Esophagus muscularis mucosa (tissue), 4 donors: ENCODE data around the gene SLAMF7. TPM values are rescaled to one million over a fixed set of nuclear protein-coding genes. Genes with fewer than 3 reads are reported as not detected.

Source experiments
- DNase-seq: peaks from one replicate; pipeline ENCODE4 v3.0.0-alpha.2; 2017; ENCODE audit errors: extremely low spot score
- H3K27ac ChIP-seq, 4 donors: fragments of 200-600 bp; sonication (generic); replicated peaks in 1 of 4; 1 replicate in 3 of 4; 2 replicates in 1 of 4; pipeline ENCODE4 v1.5.1; 2016 to 2019; ENCODE audit warnings: mild to moderate bottlenecking in 1 of 4
- H3K27me3 ChIP-seq, 4 donors: fragments of 200-600 bp; sonication (generic); one replicate each; pipeline versions ENCODE4 v1.5.1 to v1.6.0; 2016 to 2019
- H3K36me3 ChIP-seq, 4 donors: fragments of 200-600 bp; sonication (generic); one replicate each; pipeline ENCODE4 v1.5.1; 2016 to 2019
- H3K4me1 ChIP-seq, 4 donors: fragments of 200-600 bp; sonication (generic); one replicate each; pipeline ENCODE4 v1.5.1; 2016 to 2019
- H3K4me3 ChIP-seq, 4 donors: fragments of 200-600 bp; sonication (generic); 1 replicate in 2 of 4; 2 replicates in 2 of 4; pipeline ENCODE4 v1.5.1; 2016 to 2019; ENCODE audit warnings: mild to moderate bottlenecking in 4 of 4, moderate library complexity in 1 of 4
- H3K9me3 ChIP-seq, 4 donors: fragments of 200-600 bp; sonication (generic); 1 replicate in 3 of 4; 2 replicates in 1 of 4; pipeline ENCODE4 v1.5.1; 2016 to 2019
- EP300 ChIP-seq: sonication (generic); formaldehyde crosslinking; IDR thresholded peaks from one replicate; pipeline ENCODE4 v1.6.1; 2017; ENCODE audit warnings: antibody characterized with exemption
- POLR2A ChIP-seq: fragments of 450-650 bp; IDR thresholded peaks from one replicate; pipeline ENCODE4 v1.6.1; 2017; ENCODE audit warnings: antibody characterized with exemption, moderate library complexity, mild to moderate bottlenecking, low read depth
- POLR2AphosphoS5 ChIP-seq, 2 donors: sonication (generic); formaldehyde crosslinking; IDR thresholded peaks; one replicate each; pipeline ENCODE4 v1.6.1; 2017; ENCODE audit warnings: antibody characterized with exemption in 2 of 2
- WGBS: methylation state at CpG from one replicate; pipeline ENCODE4 v1.1.5; 2018; 5-methylcytosine and 5-hydroxymethylcytosine counted together
- intact Hi-C: fragments of 100-400 bp; cut with DNase I; formaldehyde crosslinking; loops from one replicate; pipeline ENCODE4 v1.15.1; 2023
- total RNA-seq, 4 donors: library from RNA; depleted of rRNA; stranded (reverse); fragments of >200 nt; gene quantifications; one replicate each; pipeline versions ENCODE4 v1.1.0 to v1.2.1, GENCODE V29; 2016
- TF ChIP-seq, protein P1 (sequence below), 3 experiments: fragments of 200-600 bp in 2 of 3; fragments of 450-650 bp in 1 of 3; sonication (generic) in 2 of 3; IDR thresholded peaks; one replicate each; pipeline ENCODE4 v1.5.1; 2017 to 2019; ENCODE audit warnings: antibody characterized with exemption in 3 of 3, mild to moderate bottlenecking in 2 of 3, moderate library complexity in 1 of 3

Gene SLAMF7
- total RNA-seq, 4 donors from 2014 or later, result 0.06 to 1.3 (median 0.47) TPM

DNA sequence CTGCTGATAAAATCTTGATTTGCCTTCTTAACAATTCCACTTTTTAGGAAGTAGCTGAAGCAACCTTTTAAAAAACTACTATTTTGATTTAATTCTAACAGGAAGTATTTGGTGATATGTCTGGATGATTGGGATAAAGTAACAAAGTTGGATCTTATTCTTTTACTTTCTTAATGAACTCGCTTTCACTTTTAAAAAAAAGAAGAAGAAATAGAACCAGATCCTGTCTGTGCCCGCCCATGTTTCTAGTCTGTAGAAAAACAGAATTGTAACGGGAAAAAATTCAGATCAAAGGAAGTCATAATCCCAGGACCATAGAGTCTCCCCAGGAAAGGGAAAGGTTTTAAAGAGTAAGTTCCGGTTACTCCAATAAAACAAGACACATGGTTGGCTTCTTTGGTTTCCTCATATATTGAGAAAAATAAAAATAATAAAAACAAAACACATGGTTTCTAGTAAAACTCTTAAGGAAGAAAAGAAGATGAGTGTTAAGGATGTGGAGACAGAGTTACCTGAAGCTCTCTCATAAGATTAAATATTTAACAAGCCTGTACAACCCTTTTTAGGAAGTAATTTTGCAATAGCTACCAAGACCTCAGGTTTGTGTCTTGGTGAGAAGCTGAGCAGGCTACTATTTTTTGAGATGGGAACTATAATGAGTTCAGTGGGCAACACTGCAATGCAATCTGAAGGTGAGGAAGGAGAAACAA, 32.4 kb upstream of the SLAMF7 start:
- WGBS, result 53% methylated on average over 4 of the region's 4 CpGs
- no peak for TF ChIP-seq EP300
- TF ChIP-seq, protein P1, sequence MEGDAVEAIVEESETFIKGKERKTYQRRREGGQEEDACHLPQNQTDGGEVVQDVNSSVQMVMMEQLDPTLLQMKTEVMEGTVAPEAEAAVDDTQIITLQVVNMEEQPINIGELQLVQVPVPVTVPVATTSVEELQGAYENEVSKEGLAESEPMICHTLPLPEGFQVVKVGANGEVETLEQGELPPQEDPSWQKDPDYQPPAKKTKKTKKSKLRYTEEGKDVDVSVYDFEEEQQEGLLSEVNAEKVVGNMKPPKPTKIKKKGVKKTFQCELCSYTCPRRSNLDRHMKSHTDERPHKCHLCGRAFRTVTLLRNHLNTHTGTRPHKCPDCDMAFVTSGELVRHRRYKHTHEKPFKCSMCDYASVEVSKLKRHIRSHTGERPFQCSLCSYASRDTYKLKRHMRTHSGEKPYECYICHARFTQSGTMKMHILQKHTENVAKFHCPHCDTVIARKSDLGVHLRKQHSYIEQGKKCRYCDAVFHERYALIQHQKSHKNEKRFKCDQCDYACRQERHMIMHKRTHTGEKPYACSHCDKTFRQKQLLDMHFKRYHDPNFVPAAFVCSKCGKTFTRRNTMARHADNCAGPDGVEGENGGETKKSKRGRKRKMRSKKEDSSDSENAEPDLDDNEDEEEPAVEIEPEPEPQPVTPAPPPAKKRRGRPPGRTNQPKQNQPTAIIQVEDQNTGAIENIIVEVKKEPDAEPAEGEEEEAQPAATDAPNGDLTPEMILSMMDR (IDR thresholded peaks at IDR 0.05), result no peak
- no peak for TF ChIP-seq POLR2AphosphoS5 (IDR thresholded peaks at IDR 0.05)
- TF ChIP-seq POLR2A, result no peak
- intact Hi-C loops, result no loop called here

DNA sequence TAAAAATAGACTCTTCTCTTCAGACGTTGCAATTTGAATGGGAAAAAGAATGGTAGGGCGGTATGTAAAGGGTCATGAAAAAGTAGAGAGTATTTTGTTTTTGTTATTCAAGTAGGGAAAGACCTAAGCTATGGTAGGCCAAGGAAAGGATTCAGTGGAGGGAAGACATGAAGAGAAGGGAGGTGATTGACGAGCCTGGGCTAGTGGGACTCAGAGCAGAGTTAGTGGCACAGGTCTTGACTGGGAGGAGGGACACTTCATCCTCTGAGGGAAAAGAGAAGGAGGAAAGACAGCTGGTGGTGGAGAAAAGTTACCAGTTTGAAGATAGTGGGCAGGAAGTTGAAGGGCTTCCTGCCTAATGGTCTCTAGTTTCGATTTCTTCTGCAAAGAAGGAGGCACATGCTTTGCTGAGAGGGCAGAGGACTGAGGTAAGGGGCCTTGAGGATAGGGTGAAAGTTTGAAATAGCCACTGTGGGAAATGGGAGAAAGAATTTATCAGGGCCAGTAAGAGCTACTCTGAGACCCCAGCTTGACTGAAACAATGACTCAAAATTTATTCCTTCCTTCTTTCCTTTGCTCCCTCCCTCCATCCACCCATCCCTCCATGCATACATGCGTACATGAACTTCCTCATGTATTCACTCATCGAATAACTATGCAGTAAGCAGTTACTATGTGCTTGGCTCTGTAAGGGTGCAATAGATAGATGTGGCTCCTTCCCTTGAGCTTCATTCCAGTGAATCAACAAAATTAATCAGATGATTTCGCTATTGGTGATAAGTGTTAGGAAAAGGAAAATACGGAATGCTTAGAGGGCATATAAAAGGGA, 31.6 kb upstream of the SLAMF7 start:
- TF ChIP-seq POLR2AphosphoS5 (IDR thresholded peaks at IDR 0.05) (no peak), POLR2A (no peak), EP300 (no peak)
- TF ChIP-seq, protein P1 (IDR thresholded peaks at IDR 0.05), result no peak
- no peaks in the 10 kb centered on the region for H3K4me1 ChIP-seq
- no peaks in the 10 kb centered on the region for H3K27me3 ChIP-seq
- intact Hi-C loops, result no loop called here
- WGBS, result 67% methylated on average over 8 of the region's 8 CpGs
- H3K4me3 ChIP-seq, result no peak overlapping the region
- peak overlapping the region in 1 of 4 donors; percentile 40 for H3K27ac ChIP-seq
- no peaks in the 10 kb centered on the region for H3K36me3 ChIP-seq
- no peak for DNase-seq
- no peaks in the 10 kb centered on the region for H3K9me3 ChIP-seq

More for the DNA sequence above, 32.4 kb upstream of the SLAMF7 start:
- Histone ChIP-seq H3K36me3 (no peaks in the 10 kb centered on the region), H3K4me1 (no peaks in the 10 kb centered on the region), H3K4me3 (no peak overlapping the region), H3K9me3 (no peaks in the 10 kb centered on the region), H3K27ac (no peak overlapping the region), H3K27me3 (no peaks in the 10 kb centered on the region)
- DNase-seq, result no peak

DNA sequence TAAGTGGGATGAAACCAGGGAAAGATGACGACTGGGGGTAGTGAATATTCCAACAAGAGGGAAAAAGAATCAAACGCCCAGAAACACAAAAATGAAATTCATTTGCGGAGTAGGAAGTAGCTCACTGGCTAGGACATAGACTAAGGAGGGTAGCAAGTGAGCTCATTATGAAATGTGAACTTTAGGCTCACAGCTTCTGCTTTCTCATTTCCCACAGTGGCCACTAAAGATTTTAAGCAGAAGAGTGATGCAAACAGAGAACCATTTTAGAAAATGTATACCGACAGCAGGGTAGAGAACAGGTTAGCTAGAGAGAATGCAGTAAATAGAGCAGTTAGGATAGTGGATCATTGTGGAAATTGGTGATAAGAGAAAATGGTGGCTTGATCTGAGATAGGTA, 30.9 kb upstream of the SLAMF7 start:
- Histone ChIP-seq H3K27me3 (no peaks in the 10 kb centered on the region), H3K9me3 (no peaks in the 10 kb centered on the region), H3K4me1 (no peaks in the 10 kb centered on the region), H3K36me3 (no peaks in the 10 kb centered on the region), H3K27ac (peak overlapping the region in 1 of 4 donors; percentile 40), H3K4me3 (no peak overlapping the region)
- WGBS, result 71% methylated on average over 4 of the region's 4 CpGs
- DNase-seq, result no peak
- TF ChIP-seq POLR2A (no peak), POLR2AphosphoS5 (IDR thresholded peaks at IDR 0.05) (no peak), EP300 (no peak)
- TF ChIP-seq, protein P1 (IDR thresholded peaks at IDR 0.05), result no peak
- intact Hi-C loops, result no loop called here

DNA sequence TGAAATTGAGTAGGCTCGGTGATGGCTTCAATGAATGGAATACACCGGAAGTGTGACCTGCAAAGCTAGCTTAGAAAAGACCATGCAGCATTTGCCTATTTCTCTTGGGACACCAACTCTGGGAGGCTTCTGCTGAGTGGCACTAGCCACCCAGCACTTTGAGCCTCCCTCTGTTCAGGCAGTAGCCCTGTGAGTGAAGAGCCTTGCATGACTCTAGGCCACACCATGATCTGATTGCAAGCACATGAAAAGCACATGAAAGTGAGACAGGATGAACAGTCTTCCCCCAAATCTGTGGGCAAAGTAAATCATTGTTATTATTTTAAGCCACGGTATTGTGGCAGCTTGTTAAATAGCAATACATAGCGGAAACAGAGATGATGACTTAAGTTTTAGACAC, 30.2 kb upstream of the SLAMF7 start:
- no peak overlapping the region for H3K4me3 ChIP-seq
- no peaks in the 10 kb centered on the region for H3K9me3 ChIP-seq
- 75% methylated on average over 4 of the region's 4 CpGs for WGBS
- intact Hi-C loops, result no loop called here
- H3K27ac ChIP-seq, result no peak overlapping the region
- no peaks in the 10 kb centered on the region for H3K27me3 ChIP-seq
- TF ChIP-seq POLR2AphosphoS5 (IDR thresholded peaks at IDR 0.05), result no peak
- no peak for TF ChIP-seq POLR2A
- TF ChIP-seq, protein P1 (IDR thresholded peaks at IDR 0.05), result no peak
- no peak for TF ChIP-seq EP300
- no peaks in the 10 kb centered on the region for H3K4me1 ChIP-seq
- no peak for DNase-seq
- no peaks in the 10 kb centered on the region for H3K36me3 ChIP-seq
